GM19463 (cell line): ENCODE results near the gene VWA5B1.

Source experiments
- ATAC-seq: cut with Tn5 transposase; IDR thresholded peaks from one replicate; pipeline ENCODE4 v1.9.1; 2021; ENCODE audit warnings: mild to moderate bottlenecking, moderate library complexity; ENCODE audit not compliant: unreplicated experiment

Gene VWA5B1

DNA sequence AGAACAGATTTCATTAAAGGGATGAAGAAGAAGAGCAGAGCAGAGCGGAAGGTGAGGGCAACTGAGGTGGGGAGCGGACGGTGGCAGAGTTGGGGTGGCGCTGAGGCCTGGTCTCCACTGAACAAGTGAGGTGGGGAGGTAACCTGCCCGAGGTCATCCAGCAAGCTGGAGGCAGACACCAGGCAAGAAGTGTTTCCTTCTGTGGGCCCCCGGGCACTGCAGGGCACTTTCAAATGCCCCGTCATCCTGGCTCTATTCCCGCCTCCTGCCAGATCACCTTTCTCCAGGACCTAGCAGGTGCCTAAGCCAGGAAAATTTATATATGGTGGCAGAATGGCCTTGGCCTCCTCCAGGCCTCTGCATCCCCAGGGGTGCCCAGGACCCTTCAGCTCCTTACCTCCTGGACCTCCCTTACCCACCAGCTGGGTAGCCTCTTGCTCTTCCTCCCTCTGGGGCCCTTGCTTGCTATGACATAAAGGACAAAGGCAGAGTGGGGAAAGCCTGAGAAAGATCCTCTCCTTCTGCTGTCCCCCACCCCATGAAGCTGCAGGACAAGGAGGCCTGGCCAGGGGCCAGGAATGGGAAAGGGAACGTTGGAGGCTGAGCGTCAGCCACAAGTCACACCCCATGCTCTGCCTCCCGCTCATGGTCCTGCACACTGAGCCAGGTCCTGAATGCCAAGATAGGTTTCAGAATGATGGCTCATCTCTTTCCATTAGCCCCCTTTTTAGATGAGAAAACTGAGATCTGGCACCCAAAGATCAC, 29.0 kb downstream of the VWA5B1 start:
- no peak for ATAC-seq

DNA sequence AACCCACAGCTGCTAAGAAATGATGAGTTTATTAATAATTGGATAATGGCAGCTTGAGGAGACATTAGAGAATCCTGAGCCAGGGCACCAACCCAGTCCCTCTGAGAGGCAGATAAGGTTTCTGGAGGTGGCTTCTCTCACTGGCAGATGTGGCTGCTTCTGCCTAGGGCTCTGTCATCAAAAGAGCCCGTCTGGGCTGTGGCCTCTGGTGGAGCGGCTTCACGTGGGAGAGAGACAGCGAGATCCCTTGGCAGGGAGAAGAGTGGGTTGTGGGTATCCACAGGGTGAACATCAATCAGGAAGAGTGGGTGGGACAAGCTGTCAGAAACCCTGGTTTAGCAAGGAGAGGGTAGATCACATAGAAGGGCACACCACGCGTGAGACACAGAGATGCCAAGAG, 30.0 kb downstream of the VWA5B1 start:
- no peak for ATAC-seq

DNA sequence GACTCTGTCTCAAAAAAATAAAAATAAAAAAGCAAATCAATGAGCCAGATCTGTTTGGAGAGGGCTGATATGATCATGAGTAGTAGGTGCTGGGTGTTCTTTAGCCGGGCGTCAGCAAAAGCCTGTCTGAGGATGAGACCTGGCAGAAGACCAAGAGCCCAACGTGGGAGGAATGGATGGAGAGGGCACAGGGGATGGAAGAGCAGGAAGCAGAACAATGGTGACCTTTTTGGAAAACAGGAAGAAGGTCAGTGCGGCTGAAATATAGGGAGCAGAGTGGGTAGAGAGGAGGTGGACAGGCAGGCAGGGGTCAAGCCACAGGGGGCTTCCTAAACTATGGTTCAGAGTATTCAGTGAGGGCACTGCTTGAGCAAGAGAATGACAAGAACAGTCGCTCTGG, 30.9 kb downstream of the VWA5B1 start:
- ATAC-seq: no peak

DNA sequence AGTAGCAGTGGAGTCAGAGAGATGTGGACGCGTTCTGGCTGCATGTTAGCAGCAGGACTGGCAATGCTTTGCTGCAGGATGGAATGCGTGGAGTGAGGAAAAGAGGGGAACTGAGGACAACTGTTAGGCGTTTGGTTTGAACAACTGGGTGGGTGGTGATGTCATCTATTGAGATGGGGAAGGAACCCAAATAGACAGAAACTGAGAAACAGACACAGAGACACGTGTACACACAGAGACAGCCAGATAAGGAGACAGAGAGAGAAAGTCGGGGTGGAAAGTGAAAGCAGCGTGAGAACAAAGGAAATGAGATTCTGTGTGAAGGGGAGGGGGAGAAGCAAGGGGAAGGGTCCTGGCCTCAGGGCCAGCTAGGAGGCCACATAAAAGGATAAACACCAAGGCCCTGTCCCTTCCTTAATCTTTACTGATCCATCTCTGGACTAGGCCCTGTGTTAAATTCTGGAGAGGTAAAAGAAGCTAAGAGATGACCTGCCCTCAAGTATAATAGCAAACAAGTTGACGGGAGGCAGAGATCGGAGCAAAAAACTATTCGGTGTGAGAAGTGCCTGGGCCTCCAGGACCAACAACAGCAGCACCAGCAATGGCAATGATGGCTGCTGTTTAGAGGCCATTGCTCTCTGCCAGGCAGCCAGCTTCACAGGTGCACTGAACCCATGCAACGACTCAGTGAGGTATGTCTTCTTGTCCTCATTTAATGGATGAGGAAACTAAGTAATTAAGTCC, 31.6 kb downstream of the VWA5B1 start:
- ATAC-seq: no peak

DNA sequence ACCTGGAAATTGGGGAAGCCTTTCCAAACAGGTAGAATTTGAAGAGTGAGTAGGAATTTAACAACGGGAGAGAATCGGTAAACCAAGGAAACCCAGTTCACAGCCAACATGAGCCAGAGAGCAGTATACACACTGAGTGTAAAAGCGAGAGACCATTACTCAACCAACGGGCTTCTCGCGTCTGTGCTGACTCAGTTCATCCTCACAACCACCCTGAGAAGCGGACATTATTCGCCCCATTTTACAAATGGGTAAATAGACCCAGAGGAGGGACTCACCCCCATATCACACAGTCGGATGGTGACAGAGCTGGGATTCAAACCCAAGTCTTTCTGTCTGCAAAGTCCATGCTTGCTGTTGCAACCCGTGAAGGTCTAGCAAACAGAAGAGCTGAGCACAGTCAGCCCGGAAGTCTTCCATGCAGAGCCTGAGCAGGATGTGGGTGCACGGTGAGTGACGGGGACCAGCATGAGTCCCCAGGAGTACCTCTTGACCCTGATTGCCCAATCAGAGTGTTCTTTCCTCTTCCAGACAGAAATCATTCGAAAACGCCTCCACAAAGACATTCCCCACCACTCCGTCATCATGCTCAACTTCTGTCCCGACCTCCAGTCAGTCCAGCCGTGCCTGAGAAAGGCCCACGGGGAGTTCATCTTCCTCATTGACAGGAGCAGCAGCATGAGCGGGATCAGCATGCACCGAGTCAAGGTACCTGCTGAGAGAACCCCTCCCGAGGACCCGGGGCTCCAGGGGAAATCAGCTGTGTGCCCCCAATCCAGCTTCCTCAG, 32.3 kb downstream of the VWA5B1 start:
- no peak for ATAC-seq

DNA sequence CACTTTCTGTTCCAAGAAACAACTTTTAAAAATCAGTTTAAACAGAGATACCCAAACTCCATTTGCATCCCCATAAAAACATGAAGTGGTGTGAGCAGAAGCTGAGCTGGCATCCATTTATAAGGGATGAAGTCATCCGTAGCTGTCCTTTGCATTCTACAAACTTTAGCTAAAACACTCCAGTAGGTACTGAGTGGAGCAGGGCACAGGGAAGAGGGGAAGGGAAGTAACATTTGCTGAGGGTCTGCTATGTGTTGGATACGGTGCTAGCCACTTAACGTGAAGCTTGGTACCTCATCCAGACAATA, 32.9 kb downstream of the VWA5B1 start:
- ATAC-seq: no peak

DNA sequence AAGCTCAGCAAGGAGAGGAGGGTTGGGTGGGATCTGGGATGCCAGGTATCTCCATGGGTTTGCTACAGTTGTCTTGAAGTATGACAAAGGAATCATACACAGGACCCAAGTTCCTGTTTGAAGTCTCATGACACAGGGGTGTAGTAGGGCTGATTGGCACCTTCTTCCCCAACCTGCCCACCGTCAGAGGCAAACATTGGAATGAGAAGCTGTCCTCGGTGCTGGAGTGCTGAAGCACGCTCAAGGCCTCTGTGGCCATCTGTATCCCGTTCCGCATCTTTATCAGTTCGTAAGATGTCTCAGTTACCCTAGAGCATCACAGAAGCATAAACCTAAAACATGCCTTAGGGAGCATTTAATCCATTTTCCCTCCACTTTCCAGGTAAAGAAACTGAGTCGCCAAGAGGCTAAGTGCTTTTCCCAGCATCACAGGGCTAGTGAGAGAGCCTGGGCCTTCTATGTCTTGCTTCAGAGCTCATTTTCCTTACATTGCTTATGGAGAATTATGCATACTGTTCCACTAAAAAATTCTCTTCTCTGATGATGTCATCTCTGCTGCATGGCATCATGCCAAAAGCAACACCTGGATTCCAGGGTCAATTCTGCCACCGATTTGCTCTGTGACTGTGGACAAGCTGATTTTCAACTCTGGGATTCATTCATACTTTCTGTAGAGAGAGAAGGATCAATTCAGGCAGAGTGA, 34.2 kb downstream of the VWA5B1 start:
- no peak for ATAC-seq

DNA sequence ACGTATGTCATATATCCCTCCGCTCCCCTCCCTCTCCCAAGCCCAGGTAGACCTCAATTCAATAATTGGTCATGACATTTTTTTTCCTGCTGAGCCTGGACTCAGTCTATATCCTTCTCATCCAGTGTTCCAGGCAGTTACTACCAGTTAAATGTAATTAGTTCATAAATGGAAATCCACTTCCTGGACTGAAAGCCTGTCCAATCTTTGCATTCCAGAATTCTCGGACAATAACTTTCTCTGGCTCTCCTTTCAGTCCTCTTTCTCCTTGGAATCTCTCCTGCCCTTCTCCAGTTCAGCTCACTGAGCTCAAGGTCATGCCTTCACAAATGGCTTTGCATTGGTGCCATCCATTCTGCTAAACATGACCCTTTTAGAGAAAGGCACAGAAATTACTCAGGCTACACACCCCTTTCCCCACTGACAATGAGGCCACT, 34.8 kb downstream of the VWA5B1 start:
- ATAC-seq: no peak

DNA sequence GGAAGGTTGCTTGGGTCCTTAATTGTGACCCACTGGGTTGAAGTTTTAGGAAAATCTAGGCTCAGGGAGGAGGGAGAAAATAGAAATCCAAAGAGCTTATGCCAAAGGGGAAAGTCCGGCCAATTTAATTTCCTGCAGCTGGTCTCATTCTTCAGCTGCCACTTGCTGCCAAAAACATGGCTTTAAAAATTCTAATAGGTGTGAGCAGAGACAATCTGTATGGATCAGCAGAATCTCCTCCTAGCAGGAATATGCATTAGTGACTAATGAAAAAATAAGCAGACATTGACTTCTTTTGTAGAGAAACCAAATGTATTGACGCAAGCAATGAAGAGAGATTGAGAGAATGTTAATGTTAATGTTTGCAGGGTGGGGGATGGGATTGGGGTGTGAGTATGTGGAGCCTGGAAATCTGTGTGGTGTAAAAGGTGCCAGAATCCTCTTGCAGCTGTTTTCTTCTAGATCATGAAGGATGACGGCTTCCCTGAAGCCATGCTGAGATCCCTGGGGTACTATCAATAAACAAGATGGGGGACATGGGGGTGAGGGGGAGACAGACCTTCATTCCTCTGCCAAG, 35.3 kb downstream of the VWA5B1 start:
- no peak for ATAC-seq

DNA sequence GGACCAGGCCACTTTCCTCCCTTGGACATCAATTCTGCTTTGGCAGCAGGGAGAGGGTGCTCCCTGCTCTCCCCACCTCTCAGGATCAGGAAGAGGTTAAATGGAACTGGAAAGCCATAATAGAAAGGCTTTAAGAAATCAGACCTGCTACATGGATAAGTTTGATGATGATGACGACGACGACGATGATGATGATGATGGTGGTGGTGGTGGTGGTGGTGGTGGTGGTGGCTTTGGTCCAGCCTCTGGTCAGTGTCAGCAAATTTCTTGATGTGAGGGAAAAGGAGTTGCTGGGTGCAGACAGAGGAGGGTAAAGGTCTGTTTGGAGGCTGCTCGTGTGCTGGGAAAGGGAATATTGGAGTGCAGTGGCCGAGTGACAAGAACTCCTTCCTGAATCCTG, 36.8 kb downstream of the VWA5B1 start:
- no peak for ATAC-seq

DNA sequence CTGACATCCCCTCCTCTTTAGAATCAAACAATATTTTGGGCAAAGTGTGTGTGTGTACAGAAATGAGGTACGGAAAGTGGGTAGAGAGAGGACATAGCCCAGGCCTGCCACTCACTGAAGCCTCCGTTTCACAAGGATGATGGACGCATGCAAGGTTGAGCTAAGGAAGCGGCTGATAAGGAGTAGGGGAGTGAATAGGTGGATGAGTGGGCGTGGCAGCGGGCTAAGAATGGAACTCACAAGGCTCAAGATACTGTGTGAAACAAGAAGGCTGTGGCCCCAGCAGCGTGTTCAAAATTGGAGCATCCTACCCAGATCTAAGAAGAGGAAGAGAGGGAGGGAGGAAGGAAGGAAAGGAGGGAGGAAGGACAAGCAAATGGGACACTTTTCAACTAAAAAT, 37.5 kb downstream of the VWA5B1 start:
- ATAC-seq: no peak

DNA sequence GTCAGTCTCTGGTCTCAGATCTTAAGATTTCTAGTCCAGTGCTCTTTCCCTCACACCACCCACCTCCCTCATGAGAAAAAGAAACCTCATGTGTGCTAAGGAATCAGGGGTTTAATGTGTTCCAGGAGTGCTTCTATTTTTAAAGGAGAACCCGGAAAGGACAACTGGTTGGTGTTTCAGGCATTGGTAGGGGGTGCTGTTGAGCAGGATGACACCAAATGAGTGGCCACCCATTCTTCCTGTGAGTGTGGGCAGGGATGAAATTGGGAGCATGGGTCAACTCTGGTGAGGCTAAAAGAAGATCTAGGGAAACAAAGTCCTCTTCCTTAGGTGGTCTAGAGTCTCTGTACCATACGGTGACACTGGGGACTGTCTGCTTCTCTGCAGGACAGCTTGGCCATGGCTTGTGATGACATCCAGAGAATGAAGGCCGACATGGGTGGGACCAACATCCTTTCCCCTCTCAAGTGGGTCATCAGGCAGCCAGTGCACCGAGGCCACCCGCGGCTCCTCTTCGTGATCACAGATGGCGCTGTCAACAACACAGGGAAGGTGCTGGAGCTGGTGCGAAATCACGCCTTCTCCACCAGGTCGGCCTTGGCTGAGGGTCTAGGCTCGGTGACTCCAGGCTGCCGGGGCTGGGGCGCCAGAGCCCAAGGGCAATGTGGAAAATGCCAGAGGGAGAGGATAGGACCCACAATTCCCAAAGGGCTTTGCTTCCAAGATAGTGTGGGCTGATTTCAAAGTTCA, 39.3 kb downstream of the VWA5B1 start:
- no peak for ATAC-seq

DNA sequence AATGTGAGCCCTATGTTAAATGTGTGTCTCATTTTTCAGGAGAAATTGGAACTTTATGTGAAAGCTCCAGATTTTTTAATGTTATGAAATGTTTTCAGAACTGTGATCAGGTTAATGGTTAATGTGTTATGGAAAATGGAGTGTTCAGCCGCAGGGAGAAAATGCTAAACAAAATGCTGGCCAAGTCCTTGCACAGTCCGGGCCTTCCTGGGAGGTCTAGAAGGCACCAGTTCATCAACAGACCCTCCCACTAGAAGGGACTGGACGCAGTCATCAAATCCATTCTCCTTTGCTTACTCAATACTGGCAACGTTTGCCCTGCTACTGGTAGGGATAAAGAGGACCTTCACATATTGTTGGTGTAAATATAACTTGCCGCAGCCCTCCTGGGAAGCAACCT, 43.4 kb downstream of the VWA5B1 start:
- no peak for ATAC-seq

DNA sequence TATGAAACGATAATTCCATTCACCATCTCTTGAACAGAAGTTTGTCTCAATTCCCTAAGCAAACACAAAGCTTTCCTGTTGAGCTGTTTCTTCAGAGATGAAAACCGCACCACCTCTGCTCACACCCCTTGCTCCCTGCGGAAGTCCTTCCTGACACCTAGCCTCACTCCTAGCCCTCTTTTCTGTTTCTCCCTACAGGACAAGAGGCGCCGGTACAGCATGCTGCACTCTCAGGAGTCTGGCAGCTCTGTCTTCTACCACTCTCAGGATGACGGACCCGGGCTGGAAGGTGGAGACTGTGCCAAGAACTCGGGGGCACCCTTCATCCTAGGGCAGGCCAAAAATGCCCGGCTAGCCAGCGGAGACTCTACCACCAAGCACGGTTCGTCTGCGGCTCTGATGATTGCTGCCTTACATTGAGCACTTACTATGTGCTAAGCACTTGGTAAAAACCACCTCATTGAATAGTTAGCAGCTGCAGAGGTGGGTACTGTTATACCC, 45.5 kb downstream of the VWA5B1 start:
- no peak for ATAC-seq

DNA sequence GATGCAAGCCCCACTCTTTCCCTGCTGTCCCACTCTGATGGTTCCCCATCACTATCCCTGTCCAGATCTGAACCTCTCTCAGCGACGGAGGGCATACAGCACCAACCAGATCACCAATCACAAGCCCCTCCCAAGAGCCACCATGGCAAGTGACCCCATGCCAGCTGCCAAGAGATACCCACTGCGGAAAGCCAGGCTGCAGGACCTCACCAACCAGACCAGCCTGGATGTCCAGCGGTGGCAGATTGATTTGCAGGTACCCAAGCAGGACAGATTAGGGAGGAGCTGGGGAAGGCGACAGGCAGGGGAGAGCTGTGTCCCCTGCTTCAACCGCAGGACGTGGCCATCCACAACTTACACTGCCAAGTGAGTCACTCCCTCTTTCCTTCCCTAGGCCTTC, 46.9 kb downstream of the VWA5B1 start:
- ATAC-seq: no peak

DNA sequence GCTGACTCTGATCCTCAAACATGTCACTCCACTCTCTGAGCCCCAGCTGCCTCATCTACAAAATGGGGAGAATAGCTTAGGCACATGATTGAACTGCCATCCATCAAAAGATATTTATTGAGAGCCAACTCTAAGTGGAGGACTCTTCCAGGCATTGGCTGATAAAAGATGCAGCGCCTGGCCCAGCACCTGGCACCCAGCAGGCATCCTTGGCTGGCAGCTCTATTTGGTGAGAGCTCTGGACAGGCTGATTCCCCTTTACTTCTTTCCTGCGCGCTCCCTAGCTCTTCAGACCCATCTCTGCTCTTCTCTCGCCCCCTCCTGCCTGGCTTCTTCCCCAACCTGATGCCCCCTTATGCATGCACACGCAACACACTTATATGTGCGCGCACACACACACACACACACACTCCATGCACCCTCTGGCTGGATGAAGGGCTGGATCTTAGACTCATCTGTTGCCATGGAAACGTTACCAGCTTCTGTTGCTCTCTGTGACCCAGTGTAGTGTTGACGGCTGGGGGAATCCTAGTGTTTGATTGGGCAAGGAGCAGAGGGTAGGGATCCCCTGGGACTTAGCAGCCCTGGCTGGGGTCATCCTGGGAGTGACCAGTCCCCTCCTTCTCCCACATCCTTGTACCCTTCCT, 49.3 kb downstream of the VWA5B1 start:
- no peak for ATAC-seq

DNA sequence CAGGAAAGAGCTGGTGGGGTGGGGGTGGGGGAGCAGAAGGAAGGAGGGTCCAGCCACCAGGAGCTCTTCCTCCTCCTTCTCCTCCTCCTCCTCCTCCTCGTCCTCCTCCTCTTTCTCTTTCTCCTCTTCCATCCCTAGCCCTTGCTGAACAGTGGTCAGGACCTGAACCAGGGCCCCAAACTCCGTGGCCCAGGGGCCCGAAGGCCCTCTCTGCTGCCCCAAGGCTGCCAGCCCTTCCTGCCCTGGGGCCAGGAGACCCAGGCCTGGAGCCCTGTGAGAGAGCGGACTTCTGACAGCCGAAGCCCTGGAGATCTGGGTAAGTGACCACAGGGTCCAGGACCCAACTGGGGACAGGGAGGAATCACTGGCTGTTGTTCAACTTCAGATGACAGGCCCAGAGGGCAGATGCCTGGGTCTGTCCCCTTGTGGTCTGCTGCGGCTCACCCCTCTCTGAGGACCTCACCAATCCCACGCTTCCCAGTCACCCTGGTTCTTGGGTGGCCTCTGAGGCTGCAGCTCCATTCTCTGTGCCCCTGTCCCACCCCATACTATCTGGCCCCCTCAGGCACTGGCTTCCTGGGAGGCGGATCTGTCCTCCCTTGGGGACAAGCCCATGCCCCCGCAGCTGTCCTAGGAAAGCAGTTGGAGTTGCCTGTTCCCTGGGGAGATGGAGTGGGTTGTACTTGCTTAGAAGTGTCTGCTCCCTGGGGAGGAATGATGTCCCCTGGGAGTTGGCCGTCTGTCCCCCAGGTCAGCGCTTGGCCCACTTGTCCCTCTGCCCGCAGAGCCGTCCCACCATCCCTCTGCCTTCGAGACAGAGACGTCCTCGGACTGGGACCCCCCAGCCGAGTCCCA, 51.8 kb downstream of the VWA5B1 start:
- ATAC-seq: no peak

DNA sequence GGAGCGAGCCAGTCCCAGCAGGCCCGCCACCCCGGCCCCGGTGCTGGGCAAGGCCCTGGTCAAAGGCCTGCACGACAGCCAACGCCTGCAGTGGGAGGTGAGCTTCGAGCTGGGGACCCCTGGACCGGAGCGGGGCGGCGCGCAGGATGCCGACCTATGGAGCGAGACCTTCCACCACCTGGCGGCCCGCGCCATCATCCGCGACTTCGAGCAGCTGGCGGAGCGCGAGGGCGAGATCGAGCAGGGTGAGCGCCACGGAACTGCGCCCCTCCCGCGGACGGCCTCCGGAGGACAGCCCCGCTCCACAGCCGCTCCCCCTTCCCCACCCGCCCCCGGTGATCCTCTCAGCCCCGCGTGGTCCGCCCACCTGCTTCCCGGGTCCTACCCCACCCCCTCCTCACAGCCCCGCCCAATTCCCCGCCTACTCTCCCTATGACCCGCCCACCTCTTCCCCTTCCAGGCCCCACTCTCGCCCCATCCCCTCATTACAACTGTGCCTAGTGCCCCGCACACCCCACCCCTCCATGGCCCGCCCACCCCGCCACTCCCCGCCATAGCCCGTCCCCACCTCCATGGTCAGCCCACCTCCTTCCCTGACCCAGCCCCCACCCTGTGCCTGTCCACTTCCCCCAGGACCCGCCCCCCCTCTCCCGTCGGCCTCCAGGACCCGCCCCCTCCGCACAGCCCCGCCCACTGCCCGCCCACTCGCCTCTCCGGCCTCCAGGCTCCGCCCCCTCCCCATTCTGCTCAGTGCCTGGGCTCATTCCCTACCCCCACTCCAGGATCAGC, 52.7 kb downstream of the VWA5B1 start:
- ATAC-seq: no peak
